ENCODE measurements around the gene GNA14.
"Not testable (repeated sequence)": the region's sequence is repeated elsewhere in the genome, so short reads cannot be mapped to it uniquely, and the experiment has no call there.

GNA14 gene

DNA sequence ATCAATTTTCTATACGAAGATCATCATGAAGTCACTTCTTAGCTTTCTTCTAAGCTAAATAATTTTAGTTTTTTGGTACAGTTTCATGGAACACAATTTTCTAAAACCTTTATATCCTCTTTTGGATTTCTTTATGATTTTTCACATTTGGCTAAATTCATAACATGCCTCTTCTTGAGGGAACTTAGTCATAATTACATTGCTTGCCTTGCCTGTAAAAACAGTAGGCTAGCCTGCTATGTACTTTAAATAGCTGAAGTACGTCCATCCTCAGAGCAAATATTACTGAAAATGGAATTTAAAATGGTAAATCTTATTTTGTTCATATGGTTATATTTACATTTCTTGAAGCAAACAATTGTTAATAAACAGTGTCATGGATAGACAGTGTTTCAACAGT, 245.8 kb downstream of the GNA14 start:
- DNase-seq (ENCODE audit: low read depth in 2 of 2), result no peak

DNA sequence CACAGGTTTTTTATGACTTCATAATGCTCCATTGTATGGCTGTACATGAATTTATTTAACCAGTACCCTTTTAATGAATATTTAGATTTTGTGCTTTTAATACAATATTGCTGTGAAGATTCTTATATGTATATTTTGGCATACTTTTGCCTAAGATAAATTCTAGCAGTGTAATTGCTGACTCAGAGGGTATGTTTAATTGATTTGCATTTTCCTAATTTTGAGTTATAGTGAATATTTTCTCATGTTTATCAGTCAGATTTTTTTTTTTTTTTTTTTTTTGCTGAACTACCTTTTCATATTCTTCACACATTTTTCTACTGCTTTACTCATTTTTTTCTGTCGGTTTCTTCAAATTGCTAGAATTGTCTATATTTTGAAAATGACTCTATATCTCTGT, 248.2 kb downstream of the GNA14 start:
- DNase-seq (ENCODE audit: low read depth in 2 of 2), result no peak

DNA sequence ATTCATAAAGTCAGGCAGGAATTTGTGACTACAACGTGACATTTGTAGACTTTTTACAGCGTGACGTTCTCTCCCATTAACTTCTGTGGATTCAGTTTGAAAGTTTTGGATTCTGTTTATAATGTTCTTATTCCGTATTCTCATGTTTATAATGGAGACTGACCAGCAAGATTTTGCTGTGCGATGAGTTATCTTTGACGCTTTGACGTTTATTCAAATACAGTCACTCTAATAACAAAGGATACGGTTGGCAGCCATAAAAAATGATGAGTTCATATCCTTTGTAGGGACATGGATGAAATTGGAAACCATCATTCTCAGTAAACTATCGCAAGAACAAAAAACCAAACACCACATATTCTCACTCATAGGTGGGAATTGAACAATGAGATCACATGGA, 249.5 kb downstream of the GNA14 start:
- not testable (repeated sequence) for DNase-seq (ENCODE audit: low read depth in 2 of 2)

DNA sequence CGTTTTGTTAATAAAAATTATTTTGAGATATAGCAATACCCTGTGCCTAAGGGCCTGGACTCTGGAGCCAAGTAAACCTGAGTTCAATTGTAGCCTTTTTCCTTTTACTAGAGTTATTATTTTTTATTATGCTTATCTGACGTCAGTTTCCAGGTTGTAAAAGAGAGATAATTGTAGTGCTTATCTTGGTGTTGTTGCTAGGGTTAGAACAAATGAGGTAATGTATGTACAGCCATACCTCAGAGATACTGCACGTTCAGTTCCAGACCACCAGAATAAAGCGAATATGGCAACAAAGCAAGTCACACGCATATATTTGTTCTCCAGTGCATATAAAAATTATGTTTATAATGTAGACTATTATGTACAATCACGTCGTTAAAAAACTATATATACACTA, 255.8 kb downstream of the GNA14 start:
- no peak for DNase-seq (ENCODE audit: low read depth in 2 of 2)

DNA sequence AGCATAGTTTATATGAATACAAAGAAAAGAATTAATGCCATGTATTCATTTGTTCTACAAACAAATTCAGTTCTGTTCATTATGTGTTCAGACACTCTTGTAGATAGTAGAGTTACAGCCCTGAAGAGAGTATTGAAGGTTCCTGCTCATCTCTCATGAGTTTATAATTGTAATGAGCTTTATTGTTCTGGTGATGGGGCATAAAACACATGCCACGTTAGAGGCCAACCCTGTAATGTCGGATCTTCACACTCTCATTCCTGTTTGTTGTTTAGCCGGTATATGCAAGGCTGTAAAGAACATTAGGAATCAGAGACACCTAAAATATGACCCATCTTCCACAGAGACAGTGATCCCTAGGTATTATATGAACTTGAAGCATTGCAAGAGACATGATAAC, 256.3 kb downstream of the GNA14 start:
- DNase-seq (ENCODE audit: low read depth in 2 of 2), result no peak

DNA sequence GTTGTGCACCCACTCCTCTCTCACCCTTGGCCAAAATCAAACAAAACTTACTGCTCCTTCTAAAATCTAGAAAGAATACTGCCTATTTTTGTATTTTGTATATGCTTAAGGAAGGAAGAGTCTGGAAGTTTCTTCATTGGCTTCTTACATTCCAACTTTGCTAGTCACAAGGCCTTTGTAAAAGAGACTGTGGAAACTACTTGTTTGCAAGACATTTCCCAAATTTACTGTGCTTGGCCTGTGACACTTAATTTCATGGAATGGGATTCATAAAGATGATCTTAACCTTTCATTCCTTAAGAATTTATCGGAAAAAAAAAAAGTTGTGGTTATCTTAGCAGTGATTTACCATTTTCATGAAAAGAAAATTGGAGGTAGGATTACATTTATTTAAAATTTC, 261.9 kb downstream of the GNA14 start:
- DNase-seq (ENCODE audit: low read depth in 2 of 2), result no peak

DNA sequence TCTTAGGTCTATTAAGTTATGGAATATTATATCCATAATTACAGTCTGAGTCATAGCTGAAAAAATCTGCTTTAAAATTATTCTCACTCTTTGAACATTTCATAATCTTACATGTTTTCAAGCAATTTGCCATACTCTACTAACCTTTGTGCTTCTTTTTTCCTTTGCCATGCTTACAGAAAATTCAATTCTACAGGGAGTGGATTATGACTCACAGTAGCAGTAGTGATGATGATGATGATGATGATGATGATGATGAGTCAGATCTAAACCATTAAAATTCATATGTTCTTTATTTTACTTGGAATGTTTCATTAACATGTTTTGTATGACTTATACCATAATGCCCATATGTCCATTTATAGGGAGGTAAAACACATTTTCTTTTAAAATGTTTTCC, 263.7 kb downstream of the GNA14 start:
- no peak for DNase-seq (ENCODE audit: low read depth in 2 of 2)

DNA sequence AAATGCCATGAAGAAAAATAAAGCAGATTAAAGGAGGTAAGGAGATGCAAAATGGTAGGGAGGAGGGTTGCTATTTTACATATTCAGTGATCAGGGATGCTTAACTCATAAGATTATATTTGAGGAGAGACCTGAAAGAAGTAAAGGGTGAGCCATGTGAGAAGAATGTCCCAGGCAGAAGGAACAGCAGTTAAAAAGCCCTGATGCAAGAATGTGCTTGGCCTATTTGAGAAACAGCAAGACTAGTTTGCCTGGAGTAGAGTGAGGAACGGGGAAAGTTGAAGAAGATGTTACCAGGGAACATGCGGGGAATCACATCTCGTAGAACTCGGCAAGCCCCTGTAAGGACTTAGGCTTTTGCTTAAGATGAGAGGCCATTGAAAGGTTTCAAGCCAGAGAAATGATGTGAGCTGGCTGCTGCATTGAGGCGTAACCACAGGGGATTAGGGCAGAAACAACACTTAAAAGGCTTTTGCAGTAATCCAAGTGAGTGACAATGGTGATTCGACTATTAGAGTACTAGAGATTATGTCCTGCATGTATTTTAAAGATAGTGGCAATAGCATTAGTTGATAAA, 272.1 kb downstream of the GNA14 start:
- no peak for DNase-seq (ENCODE audit: low read depth in 2 of 2)

DNA sequence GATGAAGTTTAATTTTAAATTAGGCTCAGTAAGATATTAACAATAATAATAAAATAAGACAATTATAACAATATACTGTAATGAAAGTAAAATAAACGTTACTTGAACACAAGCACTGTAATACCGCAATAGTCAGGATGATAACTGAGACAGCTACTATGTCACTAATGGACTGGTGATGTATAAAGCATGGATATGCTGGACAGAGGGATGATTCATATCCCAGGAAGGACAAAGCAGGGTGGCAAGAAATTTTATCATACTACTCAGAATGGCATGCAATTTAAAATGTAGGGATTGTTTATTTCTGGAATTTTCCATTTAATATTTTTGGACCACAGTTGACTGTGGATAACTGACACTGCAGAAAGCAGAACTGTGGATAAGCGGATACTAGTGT, 273.9 kb downstream of the GNA14 start:
- DNase-seq (ENCODE audit: low read depth in 2 of 2), result no peak
